Measurements from ENCODE around the gene VWA3A.

The VWA3A gene

DNA sequence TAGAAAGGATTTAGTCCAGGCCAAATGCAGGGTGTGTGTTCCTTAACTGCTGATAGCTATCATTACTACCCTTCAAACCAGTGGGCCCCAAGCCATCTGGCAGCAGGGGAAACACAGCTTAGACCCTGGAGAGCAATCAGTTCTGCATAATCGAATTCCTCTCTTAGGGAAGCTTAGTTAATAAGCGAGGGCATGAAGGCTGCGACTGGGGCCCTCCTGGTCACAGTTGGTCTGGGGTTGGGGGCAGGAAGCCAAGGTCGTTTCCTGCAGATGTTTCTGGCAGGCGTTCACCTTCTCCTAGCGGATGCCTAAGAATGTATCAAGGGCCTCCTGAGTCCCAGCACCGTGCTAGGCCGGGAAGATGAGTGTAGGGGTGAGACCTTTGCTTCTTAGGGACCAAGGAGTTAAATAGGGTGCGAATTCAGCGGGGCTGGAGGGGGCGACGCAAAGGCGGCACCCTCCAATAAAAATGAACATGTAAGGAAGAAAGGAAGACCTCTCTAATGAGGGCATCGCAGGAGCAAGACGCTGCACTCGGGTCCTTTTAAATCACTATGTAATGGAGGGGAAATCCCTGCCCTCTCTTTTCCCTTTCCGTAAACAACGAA, 97.2 kb downstream of the VWA3A start:
- POLR2A ChIA-PET (ENCODE audit: low non-redundant PET): no interaction called here
- DNase-seq (ENCODE audit: low spot score): no peak
- peak overlapping the region; percentile 89 for H3K27ac ChIP-seq

DNA sequence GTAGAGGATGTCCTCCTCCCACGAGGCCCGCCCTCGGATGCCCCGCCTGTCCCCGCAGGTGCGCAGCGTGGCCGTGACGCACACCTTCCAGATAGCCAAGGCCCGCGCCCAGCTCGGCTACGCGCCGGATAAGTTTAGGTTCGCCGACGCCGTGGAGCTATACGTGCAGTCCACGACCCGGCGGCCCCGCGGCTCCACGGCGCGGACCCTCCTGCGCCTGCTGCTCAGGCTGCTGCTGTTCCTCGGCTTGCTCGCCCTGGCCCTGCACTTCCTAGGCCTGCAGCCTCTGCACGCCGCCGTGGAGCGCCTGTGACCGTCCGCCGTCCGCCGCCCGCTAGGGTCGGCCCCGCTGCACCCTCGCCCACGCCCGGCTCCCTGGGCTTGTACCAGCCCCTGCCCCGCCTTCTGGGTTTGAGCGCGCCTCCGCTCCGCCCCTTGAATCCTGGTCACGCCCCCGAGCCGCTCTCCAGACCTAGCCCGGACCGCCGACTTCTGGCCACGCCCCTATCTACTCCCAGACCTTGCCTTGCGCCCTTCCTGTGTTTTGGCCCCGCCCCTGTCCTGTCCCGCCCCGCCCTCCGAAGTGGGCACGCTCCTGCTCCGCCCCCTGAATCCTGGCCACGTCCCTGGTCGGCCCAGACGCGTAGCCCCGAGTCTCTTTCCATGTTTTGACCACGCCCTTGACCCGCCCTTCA, 97.9 kb downstream of the VWA3A start:
- ChIA-PET POLR2A (ENCODE audit: low non-redundant PET) (no interaction called here), CTCF (interaction anchor here (0.7 to 1.0 kb wide), 3 partner anchors 16 to 107 kb away, joined by 3 read pairs; partner anchors contain the start of gene POLR3E)
- TF ChIP-seq, protein P1, sequence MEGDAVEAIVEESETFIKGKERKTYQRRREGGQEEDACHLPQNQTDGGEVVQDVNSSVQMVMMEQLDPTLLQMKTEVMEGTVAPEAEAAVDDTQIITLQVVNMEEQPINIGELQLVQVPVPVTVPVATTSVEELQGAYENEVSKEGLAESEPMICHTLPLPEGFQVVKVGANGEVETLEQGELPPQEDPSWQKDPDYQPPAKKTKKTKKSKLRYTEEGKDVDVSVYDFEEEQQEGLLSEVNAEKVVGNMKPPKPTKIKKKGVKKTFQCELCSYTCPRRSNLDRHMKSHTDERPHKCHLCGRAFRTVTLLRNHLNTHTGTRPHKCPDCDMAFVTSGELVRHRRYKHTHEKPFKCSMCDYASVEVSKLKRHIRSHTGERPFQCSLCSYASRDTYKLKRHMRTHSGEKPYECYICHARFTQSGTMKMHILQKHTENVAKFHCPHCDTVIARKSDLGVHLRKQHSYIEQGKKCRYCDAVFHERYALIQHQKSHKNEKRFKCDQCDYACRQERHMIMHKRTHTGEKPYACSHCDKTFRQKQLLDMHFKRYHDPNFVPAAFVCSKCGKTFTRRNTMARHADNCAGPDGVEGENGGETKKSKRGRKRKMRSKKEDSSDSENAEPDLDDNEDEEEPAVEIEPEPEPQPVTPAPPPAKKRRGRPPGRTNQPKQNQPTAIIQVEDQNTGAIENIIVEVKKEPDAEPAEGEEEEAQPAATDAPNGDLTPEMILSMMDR (conservative IDR thresholded peaks at IDR 0.05; ENCODE audit: low read depth): no peak
- no peak for DNase-seq (ENCODE audit: low spot score)
- peak overlapping the region; percentile 89 for H3K27ac ChIP-seq

More for the DNA sequence above, 97.2 kb downstream of the VWA3A start:
- TF ChIP-seq, protein P1 (conservative IDR thresholded peaks at IDR 0.05; ENCODE audit: low read depth): no peak
- CTCF ChIA-PET: interaction anchor here (0.7 to 1.0 kb wide), 4 partner anchors 15 to 108 kb away, joined by 3 read pairs; partner anchors contain the start of gene POLR3E

DNA sequence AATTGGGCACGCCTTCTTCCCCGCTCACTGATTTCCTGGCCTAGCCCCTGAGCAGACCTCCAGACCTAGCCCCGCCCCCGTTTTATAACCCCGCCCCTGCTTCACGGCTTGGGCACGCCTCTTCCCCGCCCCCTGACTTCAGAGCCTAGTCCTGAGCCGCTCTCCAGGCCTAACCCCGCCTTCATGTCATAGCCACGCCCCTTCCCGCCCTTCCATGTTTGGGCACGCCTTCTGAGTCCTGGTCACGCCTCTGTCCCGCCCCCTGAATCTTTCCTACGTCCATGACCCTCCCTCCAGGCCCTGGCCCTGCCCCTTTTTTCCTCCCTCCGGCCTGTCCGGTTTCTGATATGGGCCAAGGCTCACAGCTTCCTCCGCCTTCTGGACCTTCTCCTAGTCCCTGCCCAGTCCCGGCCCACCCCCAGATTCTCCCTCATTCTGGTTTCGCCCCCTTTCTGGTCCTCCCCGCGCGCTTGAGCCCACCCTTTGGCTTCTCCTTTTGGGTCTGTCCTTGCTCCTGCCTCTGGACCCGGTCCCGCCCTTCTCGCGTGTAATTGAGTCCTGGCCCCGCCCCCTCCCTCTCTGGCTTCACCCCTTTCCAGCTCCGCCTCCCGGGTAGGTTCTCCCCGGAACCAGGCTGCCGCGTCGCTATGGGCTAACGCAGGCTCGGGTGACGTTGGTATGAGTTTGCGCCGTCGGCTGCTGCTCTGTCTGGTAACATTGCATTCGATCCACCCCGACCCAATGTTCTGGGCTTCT, 98.6 kb downstream of the VWA3A start:
- TF ChIP-seq, protein P1 (conservative IDR thresholded peaks at IDR 0.05; ENCODE audit: low read depth): no peak
- ChIA-PET CTCF (interaction anchor here (0.5 to 0.6 kb wide), 2 partner anchors 106 to 1201 kb away, joined by 3 to 6 read pairs; partner anchors contain the start of gene POLR3E), POLR2A (ENCODE audit: low non-redundant PET) (interaction anchor here (0.6 to 0.7 kb wide), 2 partner anchors 20 to 154 kb away, joined by 3 read pairs; no protein-coding TSS in a partner anchor)
- H3K27ac ChIP-seq: peak overlapping the region; percentile 89
- DNase-seq (ENCODE audit: low spot score): peak; percentile 94

DNA sequence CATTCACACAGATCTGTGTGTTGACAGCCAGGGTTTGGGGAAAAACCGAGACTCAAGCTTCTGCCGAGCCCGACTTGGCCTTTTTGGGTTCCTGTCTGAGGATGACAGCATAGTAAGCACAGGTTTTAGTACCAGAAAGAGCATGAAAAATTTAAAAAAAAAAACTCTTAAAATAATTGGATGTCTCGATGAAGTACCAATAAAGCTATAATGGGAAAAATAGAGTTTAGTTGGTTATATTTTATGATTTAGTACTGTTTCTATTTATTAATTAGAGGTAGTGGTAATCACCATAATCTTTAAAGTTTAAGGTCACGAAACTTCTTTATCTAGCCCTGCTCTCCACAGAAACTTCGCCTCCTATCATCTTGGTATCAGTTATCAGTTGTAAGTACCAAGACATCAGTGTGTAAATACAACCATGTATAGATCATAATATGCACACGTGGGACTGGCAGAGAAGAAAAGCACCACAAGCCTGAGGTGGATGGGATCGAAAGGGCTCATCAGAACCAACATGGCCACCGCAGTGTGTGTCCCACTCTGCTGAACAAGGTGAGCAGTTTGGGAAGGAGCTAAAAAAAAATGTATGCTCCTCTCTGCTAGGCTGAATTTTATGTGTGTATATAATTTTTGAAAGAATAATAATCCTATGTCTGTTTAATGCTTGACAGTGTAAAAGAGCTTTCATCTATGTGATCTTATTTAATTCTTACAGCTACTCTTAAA, 99.4 kb downstream of the VWA3A start:
- TF ChIP-seq, protein P1 (conservative IDR thresholded peaks at IDR 0.05; ENCODE audit: low read depth): no peak
- H3K27ac ChIP-seq: peak overlapping the region; percentile 89
- POLR2A ChIA-PET (ENCODE audit: low non-redundant PET): interaction anchor here (0.5 to 0.7 kb wide), 3 partner anchors 12 to 154 kb away, joined by 3 to 4 read pairs (median 3); no protein-coding TSS in a partner anchor
- CTCF ChIA-PET: interaction anchor here (0.5 to 1.1 kb wide), 3 partner anchors 107 to 1200 kb away, joined by 3 read pairs; no protein-coding TSS in a partner anchor
- no peak for DNase-seq (ENCODE audit: low spot score)

DNA sequence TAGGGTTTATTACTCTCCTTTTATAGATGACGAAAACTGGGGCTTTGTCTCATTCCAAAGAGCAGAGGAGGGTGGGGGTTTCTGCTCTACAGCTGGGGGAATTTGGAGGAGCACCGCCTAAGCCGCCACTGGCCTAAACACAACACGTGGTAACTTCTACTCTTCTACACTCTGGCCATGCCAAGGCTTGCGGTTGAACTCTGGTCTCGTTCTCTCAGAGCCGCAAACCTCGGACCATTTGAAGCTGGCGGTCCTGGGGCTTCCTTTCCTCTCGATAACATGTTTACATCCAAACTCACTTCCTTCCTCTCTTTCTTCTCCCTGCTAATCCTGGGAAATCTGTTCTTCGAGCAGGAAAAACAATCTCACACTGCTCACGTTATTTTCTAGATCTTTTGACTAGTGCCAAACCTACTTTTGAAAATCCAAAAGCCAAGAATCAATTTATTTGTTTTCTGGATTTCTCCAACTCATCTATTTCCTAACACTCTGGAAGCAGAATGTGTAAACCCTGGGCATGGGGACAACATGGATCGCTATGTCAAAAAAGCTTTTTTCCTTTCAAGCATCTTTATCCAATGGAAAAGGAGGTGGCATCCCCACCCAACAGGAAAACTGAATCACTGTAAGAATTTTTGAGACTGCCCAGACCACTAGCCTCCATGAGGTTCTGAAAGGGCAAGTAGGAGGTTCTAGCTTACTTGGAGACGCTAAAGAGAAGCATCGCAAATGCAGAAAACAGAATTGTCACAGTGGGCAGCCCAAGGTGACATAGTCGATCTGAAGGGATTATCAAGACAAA, 100.1 kb downstream of the VWA3A start:
- peak; percentile 40 for DNase-seq (ENCODE audit: low spot score)
- peak overlapping the region; percentile 89 for H3K27ac ChIP-seq
- CTCF ChIA-PET: interaction anchor here (1.1 kb wide), 1 partner anchor 115 kb away, joined by 3 read pairs; no protein-coding TSS in a partner anchor
- TF ChIP-seq, protein P1 (conservative IDR thresholded peaks at IDR 0.05; ENCODE audit: low read depth): no peak
- POLR2A ChIA-PET (ENCODE audit: low non-redundant PET): no interaction called here
